Measurements from ENCODE around the gene TLL1.

- no peak for TF ChIP-seq EZH2 (IDR thresholded peaks at IDR 0.05; ENCODE audit: borderline replicate concordance, low read length)
- TF ChIP-seq CTCF (conservative IDR thresholded peaks at IDR 0.05 in 1 of 2, IDR thresholded peaks at IDR 0.05 in 1 of 2; ENCODE audit: extremely low read depth in 1 of 2, insufficient read depth in 1 of 2, low read depth in 1 of 2, low read length in 2 of 2): no peak
Observed at GRCh38 chr4:165838575-165838974, 34.5 kb upstream of the TLL1 start.
